GM12878 (cell line): Measurements from ENCODE around the gene MXRA8. TPM values are rescaled to one million over a fixed set of nuclear protein-coding genes. Genes with fewer than 3 reads are reported as not detected.

Experiments used
- ATAC-seq: fragments of 200-7000 bp; cut with Tn5 transposase; 3 replicates; pipeline ENCODE4 v1.9.1; 2020; ENCODE audit warnings: mild to moderate bottlenecking, moderate library complexity
- BruUV-seq: library from RNA; stranded (reverse); fragments of 400-500 nt; replicated peaks from 2 replicates; lab custom pipeline; 2021; lab: Mats Ljungman, UMichigan
- CTCF ChIA-PET: fragments of 300-600 bp; sonication (Branson Sonifier 250); formaldehyde crosslinking; extraction: SDS; loops from one replicate; lab custom pipeline; 2021; ENCODE audit warnings: inconsistent platforms; lab: Yijun Ruan, JAX
- POLR2A ChIA-PET: fragments of 350-600 bp; formaldehyde crosslinking; extraction: SDS; loops from one replicate; lab custom pipeline; 2021; ENCODE audit warnings: inconsistent platforms; lab: Charles Lee
- RAD21 ChIA-PET: fragments of 300-600 bp; sonication (Branson Sonifier 250); formaldehyde crosslinking; loops from one replicate; lab custom pipeline; 2023; ENCODE audit warnings: antibody characterized with exemption; ENCODE audit not compliant: unreplicated experiment; lab: Charles Lee
- SMC1A ChIA-PET: fragments of 300-600 bp; sonication (Branson Sonifier 250); formaldehyde crosslinking; loops from one replicate; lab custom pipeline; 2023; ENCODE audit not compliant: unreplicated experiment, uncharacterized antibody; lab: Charles Lee
- DNase-seq: peaks from one replicate; pipeline ENCODE4 v3.0.0-alpha.2; 2011; ENCODE audit warnings: low read depth, low spot score
- FAIRE-seq: peaks from 3 replicates; lab custom pipeline; 2011; peaks lifted over from hg19 to GRCh38; lab: Jason Lieb, UNC
- H2AFZ ChIP-seq: 2 replicates; pipeline ENCODE4 v1.6.0; 2011; ENCODE audit warnings: low read depth, low read length, control low read depth; ENCODE audit not compliant: control insufficient read depth
- H3K27ac ChIP-seq: 2 replicates; pipeline ENCODE4 v1.5.1; 2011; ENCODE audit warnings: control low read depth; ENCODE audit not compliant: control insufficient read depth, insufficient read depth
- H3K27me3 ChIP-seq, 2 experiments: replicated peaks in 1 of 2; 2 replicates each; pipeline versions ENCODE4 v1.6.0 to v1.6.1; 2011; ENCODE audit warnings: low read length in 1 of 2; ENCODE audit not compliant: control insufficient read depth in 2 of 2, insufficient read depth in 2 of 2
- H3K36me3 ChIP-seq, 2 experiments: 2 replicates each; pipeline ENCODE4 v1.5.1; 2011; ENCODE audit warnings: low read length in 1 of 2; ENCODE audit not compliant: control insufficient read depth in 2 of 2, insufficient read depth in 2 of 2
- H3K4me1 ChIP-seq: 2 replicates; pipeline ENCODE4 v1.6.1; 2011; ENCODE audit warnings: mild to moderate bottlenecking, low read length, moderate library complexity, mixed read lengths; ENCODE audit not compliant: control insufficient read depth, insufficient read depth
- H3K4me2 ChIP-seq: 2 replicates; pipeline ENCODE4 v1.6.0; 2011; ENCODE audit warnings: control low read depth; ENCODE audit not compliant: control insufficient read depth, insufficient read depth
- H3K4me3 ChIP-seq: fragments of 200-600 bp; sonication (generic); 2 replicates; pipeline ENCODE4 v1.5.1; 2016
- H3K79me2 ChIP-seq: 2 replicates; pipeline ENCODE4 v1.6.0; 2011; ENCODE audit warnings: low read length; ENCODE audit not compliant: control insufficient read depth, insufficient read depth
- H3K9ac ChIP-seq: 2 replicates; pipeline ENCODE4 v1.8.0; 2011; ENCODE audit warnings: low read length, control low read depth, mixed read lengths; ENCODE audit not compliant: control insufficient read depth, insufficient read depth
- H3K9me3 ChIP-seq: replicated peaks from 3 replicates; pipeline ENCODE4 v1.5.1; 2011; ENCODE audit warnings: mild to moderate bottlenecking, low read length; ENCODE audit not compliant: control insufficient read depth, insufficient read depth
- H4K20me1 ChIP-seq: 2 replicates; pipeline ENCODE4 v1.6.0; 2011; ENCODE audit not compliant: control insufficient read depth, insufficient read depth
- ASH2L ChIP-seq: fragments of 300-600, 200-600 bp; sonication (generic); IDR thresholded peaks from 2 replicates; pipeline ENCODE4 v1.6.1; 2017; ENCODE audit warnings: low read depth, mild to moderate bottlenecking, borderline replicate concordance
- ATF7 ChIP-seq: fragments of 450-650 bp; IDR thresholded peaks from 2 replicates; pipeline ENCODE4 v1.6.1; 2016; ENCODE audit warnings: low read depth, mild to moderate bottlenecking
- BHLHE40 ChIP-seq, 2 experiments: fragments of 450-650 bp in 1 of 2; IDR thresholded peaks; 2 replicates each; pipeline ENCODE4 v1.6.1; 2011 to 2017; ENCODE audit warnings: low read depth in 2 of 2, borderline replicate concordance in 1 of 2, improper control_type of control experiment in 1 of 2, low read length in 1 of 2, mild to moderate bottlenecking in 1 of 2
- CEBPB ChIP-seq, 2 experiments: fragments of 150-350 bp in 1 of 2; IDR thresholded peaks; 2 replicates each; pipeline ENCODE4 v1.6.1; 2012 to 2014; ENCODE audit warnings: low read depth in 2 of 2, low read length in 2 of 2, borderline replicate concordance in 1 of 2, inconsistent platforms in 1 of 2
- CHD4 ChIP-seq: fragments of 200-600 bp; sonication (generic); IDR thresholded peaks from 2 replicates; pipeline ENCODE4 v1.6.1; 2016; ENCODE audit warnings: mild to moderate bottlenecking
- HCFC1 ChIP-seq: fragments of 150-350 bp; IDR thresholded peaks from 2 replicates; pipeline ENCODE4 v1.6.1; 2014; ENCODE audit warnings: low read length
- HDGF ChIP-seq: fragments of 450-650 bp; IDR thresholded peaks from 2 replicates; pipeline ENCODE4 v1.6.1; 2016; ENCODE audit warnings: antibody characterized with exemption
- MTA3 ChIP-seq: IDR thresholded peaks from 2 replicates; pipeline ENCODE4 v1.6.1; 2012; ENCODE audit warnings: low read length, inconsistent platforms, borderline replicate concordance
- MYB ChIP-seq: fragments of 150-350 bp; IDR thresholded peaks from 2 replicates; pipeline ENCODE4 v1.6.1; 2014; ENCODE audit warnings: mild to moderate bottlenecking, low read depth, low read length, borderline replicate concordance
- SMAD5 ChIP-seq: IDR thresholded peaks from 2 replicates; pipeline ENCODE4 v1.6.1; 2016; ENCODE audit warnings: antibody characterized with exemption, low read depth
- SP1 ChIP-seq: IDR thresholded peaks from one replicate; pipeline ENCODE4 v1.6.1; 2011; ENCODE audit warnings: low read depth, low read length
- ZNF217 ChIP-seq: fragments of 450-650 bp; IDR thresholded peaks from 2 replicates; pipeline ENCODE4 v1.6.1; 2017; ENCODE audit warnings: antibody characterized with exemption, mild to moderate bottlenecking
- WGBS: methylation state at CpG from one replicate; pipeline ENCODE4 v1.1.6; 2016; ENCODE audit warnings: low lambda C conversion rate; ENCODE audit not compliant: insufficient replicate concordance, insufficient coverage; ENCODE audit errors: missing lambda C conversion rate; 5-methylcytosine and 5-hydroxymethylcytosine counted together
- in situ Hi-C: fragments of 300-500 bp; cut with MboI; formaldehyde crosslinking; loops from 9 replicates; pipeline ENCODE4 v1.14.3; 2018; ENCODE audit warnings: mixed read lengths
- intact Hi-C: fragments of 100-400 bp; cut with micrococcal nuclease; formaldehyde crosslinking; loops from one replicate; pipeline ENCODE4 v1.14.2; 2022; ENCODE audit not compliant: unreplicated experiment
- polyA plus RNA-seq, 11 experiments: library from polyadenylated mRNA; depleted of rRNA in 4 of 11; unstranded in 6 of 11; stranded (reverse) in 5 of 11; fragments of >200 nt; fragmentation: Nextera tagmentation in 4 of 11; fragmentation: Illumina TruSeq in 1 of 11; extraction: Ambion mirVana in 4 of 11; extraction: Trizol in 1 of 11; gene quantifications; 1 replicate in 1 of 11; 2 replicates in 10 of 11; pipeline versions ENCODE4 v1.2.1 to v1.2.3, GENCODE V29; 2011 to 2016; ENCODE audit warnings: inconsistent platforms in 2 of 11, missing spikeins in 2 of 11, low read depth in 1 of 11
- total RNA-seq, 4 experiments: library from RNA; depleted of rRNA in 3 of 4; stranded (reverse); fragments of >200 nt in 3 of 4; fragmentation: Illumina TruSeq in 1 of 4; extraction: Trizol in 1 of 4; gene quantifications; 2 replicates each; pipeline versions ENCODE4 v1.2.1 to v1.2.3, GENCODE V29; 2013 to 2021
- TF ChIP-seq, protein P1 (sequence below): fragments of 450-650 bp; IDR thresholded peaks from 2 replicates; pipeline ENCODE4 v1.6.1; 2016; ENCODE audit warnings: mild to moderate bottlenecking
- TF ChIP-seq, protein P2 (sequence below): fragments of 450-650 bp; IDR thresholded peaks from 2 replicates; pipeline ENCODE4 v1.6.1; 2014; ENCODE audit warnings: mild to moderate bottlenecking

Gene MXRA8
- total and polyA plus RNA-seq, 10 of the 15 experiments (the other 5 are each of a cell fraction or from before 2014, with no cell fraction given): 0.11 to 0.54 (median 0.21) TPM; not detected in 6

DNA sequence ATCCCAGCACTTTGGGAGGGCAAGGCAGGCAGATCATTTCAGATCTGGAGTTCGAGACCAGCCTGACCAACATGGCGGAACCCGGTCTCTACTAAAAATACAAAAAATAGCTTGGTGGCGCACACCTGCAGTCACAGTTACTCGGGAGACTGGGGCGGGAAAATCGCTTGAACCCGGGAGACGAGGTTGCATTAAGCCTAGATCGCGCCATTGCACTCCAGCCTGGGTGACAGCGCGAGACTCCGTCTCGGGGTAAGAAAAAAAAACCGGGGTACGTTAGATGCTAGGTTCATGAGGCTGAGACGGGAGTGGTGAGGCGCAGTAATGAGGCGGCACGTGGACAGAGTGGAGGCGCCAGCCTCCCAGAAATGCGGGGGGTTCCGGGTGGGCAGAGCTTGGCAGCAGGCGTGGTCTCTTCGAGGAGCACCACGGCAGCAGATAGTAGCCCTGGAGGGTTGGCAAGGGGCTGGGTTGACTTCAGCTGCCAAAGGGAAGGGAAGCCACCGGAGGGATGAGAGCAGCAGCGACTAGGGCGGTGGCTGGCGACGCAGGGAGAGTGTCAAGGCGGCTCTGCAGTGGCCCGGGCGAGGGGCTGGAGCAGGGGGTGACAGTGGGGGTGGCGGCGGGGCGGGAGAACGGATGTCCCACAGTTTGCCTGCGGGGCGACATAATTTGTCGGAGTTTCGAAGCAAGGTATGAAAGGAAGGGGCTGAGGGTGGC lies 47.9 kb upstream of the MXRA8 start:
- SMC1A ChIA-PET: interaction anchor here (0.9 to 1.3 kb wide), 4 partner anchors 31 to 98 kb away, joined by 3 to 5 read pairs (median 3); partner anchors contain the start of gene AURKAIP1
- peaks cover 14% of the 10 kb centered on the region for H3K4me1 ChIP-seq
- H3K36me3 ChIP-seq: peaks cover 9 to 16% of the 10 kb centered on the region in 2 experiments
- no peak for TF ChIP-seq MYB
- TF ChIP-seq, protein P1, sequence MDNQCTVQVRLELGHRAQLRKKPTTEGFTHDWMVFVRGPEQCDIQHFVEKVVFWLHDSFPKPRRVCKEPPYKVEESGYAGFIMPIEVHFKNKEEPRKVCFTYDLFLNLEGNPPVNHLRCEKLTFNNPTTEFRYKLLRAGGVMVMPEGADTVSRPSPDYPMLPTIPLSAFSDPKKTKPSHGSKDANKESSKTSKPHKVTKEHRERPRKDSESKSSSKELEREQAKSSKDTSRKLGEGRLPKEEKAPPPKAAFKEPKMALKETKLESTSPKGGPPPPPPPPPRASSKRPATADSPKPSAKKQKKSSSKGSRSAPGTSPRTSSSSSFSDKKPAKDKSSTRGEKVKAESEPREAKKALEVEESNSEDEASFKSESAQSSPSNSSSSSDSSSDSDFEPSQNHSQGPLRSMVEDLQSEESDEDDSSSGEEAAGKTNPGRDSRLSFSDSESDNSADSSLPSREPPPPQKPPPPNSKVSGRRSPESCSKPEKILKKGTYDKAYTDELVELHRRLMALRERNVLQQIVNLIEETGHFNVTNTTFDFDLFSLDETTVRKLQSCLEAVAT: peak; percentile 86
- TF ChIP-seq, protein P2, sequence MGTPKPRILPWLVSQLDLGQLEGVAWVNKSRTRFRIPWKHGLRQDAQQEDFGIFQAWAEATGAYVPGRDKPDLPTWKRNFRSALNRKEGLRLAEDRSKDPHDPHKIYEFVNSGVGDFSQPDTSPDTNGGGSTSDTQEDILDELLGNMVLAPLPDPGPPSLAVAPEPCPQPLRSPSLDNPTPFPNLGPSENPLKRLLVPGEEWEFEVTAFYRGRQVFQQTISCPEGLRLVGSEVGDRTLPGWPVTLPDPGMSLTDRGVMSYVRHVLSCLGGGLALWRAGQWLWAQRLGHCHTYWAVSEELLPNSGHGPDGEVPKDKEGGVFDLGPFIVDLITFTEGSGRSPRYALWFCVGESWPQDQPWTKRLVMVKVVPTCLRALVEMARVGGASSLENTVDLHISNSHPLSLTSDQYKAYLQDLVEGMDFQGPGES: no peak
- peak; percentile 16 to 40; a peak in 1 of 4 replicates for TF ChIP-seq BHLHE40 (IDR thresholded peaks at IDR 0.05; ENCODE audit: borderline replicate concordance in 1 of 2, low read depth in 2 of 2, low read length in 1 of 2)
- TF ChIP-seq CHD4: no peak
- TF ChIP-seq SP1: no peak
- no peak for TF ChIP-seq ZNF217
- TF ChIP-seq HCFC1: no peak
- no peak for TF ChIP-seq MTA3
- TF ChIP-seq ATF7: no peak
- TF ChIP-seq CEBPB (IDR thresholded peaks at IDR 0.05; ENCODE audit: borderline replicate concordance in 1 of 2, low read depth in 2 of 2, low read length in 2 of 2): no peak
- TF ChIP-seq SMAD5: 0 out of 2 replicates have a peak, but pooled peaks have one; percentile 32
- no peak for TF ChIP-seq ASH2L
- TF ChIP-seq HDGF: no peak
- H3K9ac ChIP-seq: peak overlapping the region; percentile 97
- CTCF ChIA-PET: interaction anchor here (0.6 to 2.3 kb wide), 4 partner anchors 34 to 56 kb away, joined by 3 to 7 read pairs (median 4); no protein-coding TSS in a partner anchor
- ATAC-seq: peak; percentile 43
- H3K27ac ChIP-seq: peak overlapping the region; percentile 93
- no peaks in the 10 kb centered on the region for H4K20me1 ChIP-seq
- no peak overlapping the region; the same call in 1 of the 2 replicates for H2AFZ ChIP-seq
- peaks cover 2% of the 10 kb centered on the region; the same call in 2 of the 3 replicates for H3K9me3 ChIP-seq
- H3K79me2 ChIP-seq: peaks cover 58% of the 10 kb centered on the region
- no peak for DNase-seq
- no TSS peak for BruUV-seq
- RAD21 ChIA-PET: interaction anchor here (0.8 to 1.6 kb wide), 3 partner anchors 32 to 36 kb away, joined by 3 to 8 read pairs (median 4); no protein-coding TSS in a partner anchor
- no peak for FAIRE-seq
- WGBS: 40% methylated on average over 34 of the region's 43 CpGs
- intact Hi-C loops: loop anchor here (2.0 kb wide), 1 partner anchor 35 kb away; no protein-coding TSS in a partner anchor
- in situ Hi-C loops: no loop called here
- H3K4me2 ChIP-seq: peak overlapping the region; percentile 79
- POLR2A ChIA-PET: interaction anchor here (0.6 to 2.6 kb wide), 2 partner anchors 8 to 20 kb away, joined by 3 to 15 read pairs; partner anchors contain the start of gene CCNL2
- H3K4me3 ChIP-seq: peak overlapping the region; percentile 98
- no peaks in the 10 kb centered on the region for H3K27me3 ChIP-seq
